K562 (cell line): ENCODE measurements around the gene RAB5A. TPM values are rescaled to one million over a fixed set of nuclear protein-coding genes. Genes with fewer than 3 reads are reported as not detected.

Experiments used
- CREB1 ChIP-seq, 2 experiments: sonication (generic) in 1 of 2; formaldehyde crosslinking in 1 of 2; IDR thresholded peaks; 2 replicates each; pipeline versions ENCODE4 v1.6.1 to v1.8.0; 2012 to 2022; ENCODE audit warnings: inconsistent platforms in 1 of 2, mild to moderate bottlenecking in 1 of 2, missing genetic modification reagents in 1 of 2, moderate library complexity in 1 of 2
- FIP1L1 ChIP-seq: fragments of 200-400 bp; formaldehyde crosslinking; IDR thresholded peaks from 2 replicates; pipeline ENCODE4 v1.6.1; 2018; ENCODE audit warnings: mild to moderate bottlenecking, low read depth, low read length; ENCODE audit not compliant: poor library complexity, severe bottlenecking
- POLR2AphosphoS2 ChIP-seq: IDR thresholded peaks from 2 replicates; pipeline ENCODE4 v1.6.1; 2012; ENCODE audit warnings: low read length, improper control_type of control experiment
- RBM25 ChIP-seq: fragments of 200-400 bp; formaldehyde crosslinking; IDR thresholded peaks from 2 replicates; pipeline ENCODE4 v1.6.1; 2018; ENCODE audit warnings: low read length, low read depth, moderate library complexity; ENCODE audit not compliant: severe bottlenecking
- ZFP36 ChIP-seq: fragments of 150-350 bp; IDR thresholded peaks from 2 replicates; pipeline ENCODE4 v1.6.1; 2018; ENCODE audit warnings: low read length, low read depth; ENCODE audit not compliant: partially characterized antibody
- polyA plus RNA-seq, 8 experiments: library from polyadenylated mRNA; depleted of rRNA in 4 of 8; stranded (reverse) in 5 of 8; unstranded in 3 of 8; fragments of >200 nt; fragmentation: Nextera tagmentation in 2 of 8; fragmentation: Illumina TruSeq in 1 of 8; extraction: Ambion mirVana in 2 of 8; extraction: Trizol in 1 of 8; gene quantifications; 2 replicates each; pipeline versions ENCODE4 v1.2.1 to v1.2.3, GENCODE V29; 2011 to 2014; ENCODE audit warnings: inconsistent platforms in 1 of 8, missing spikeins in 1 of 8
- total RNA-seq, 7 experiments: library from RNA; depleted of rRNA in 6 of 7; stranded (reverse); fragments of >200 nt in 6 of 7; fragmentation: Illumina TruSeq in 2 of 7; extraction: Trizol in 2 of 7; gene quantifications; 2 replicates each; pipeline versions ENCODE4 v1.2.1 to v1.2.3, GENCODE V29; 2011 to 2021; ENCODE audit warnings: low replicate concordance in 1 of 7
- TF ChIP-seq, protein P1 (sequence below): fragments of 150-350 bp; IDR thresholded peaks from 2 replicates; pipeline ENCODE4 v1.6.1; 2014; ENCODE audit warnings: low read depth, mild to moderate bottlenecking, low read length, borderline replicate concordance
- TF ChIP-seq, protein P2 (sequence below): fragments of 250-450 bp; sonication (Bioruptor Pico); IDR thresholded peaks from 2 replicates; pipeline ENCODE4 v1.8.0; 2021; ENCODE audit warnings: mild to moderate bottlenecking, moderate library complexity

The RAB5A gene
- total and polyA plus RNA-seq, 9 of the 15 experiments (the other 6 are each of a cell fraction or from before 2014, with no cell fraction given), result 28.3 to 64.2 (median 49.0) TPM

DNA sequence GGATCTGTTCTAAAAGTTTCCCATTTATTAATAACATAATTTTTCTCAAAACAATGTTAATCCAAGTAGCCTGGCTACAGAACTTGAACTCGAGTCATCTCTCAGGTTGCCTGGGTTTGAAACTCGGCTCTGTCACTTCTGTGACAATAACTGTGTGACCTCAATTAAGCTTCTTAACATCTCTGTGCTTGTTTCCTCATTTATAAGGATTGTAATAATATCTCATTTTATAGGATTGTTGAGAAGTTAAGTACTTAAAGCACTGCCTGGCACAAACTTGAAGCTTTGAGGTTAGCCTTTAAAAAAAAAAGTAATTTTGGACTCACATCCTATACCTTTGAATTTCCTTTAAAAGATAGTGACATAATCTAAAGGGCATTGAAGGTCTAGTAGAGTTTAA is 3.4 kb downstream of the RAB5A start (continued):
- TF ChIP-seq, protein P1, sequence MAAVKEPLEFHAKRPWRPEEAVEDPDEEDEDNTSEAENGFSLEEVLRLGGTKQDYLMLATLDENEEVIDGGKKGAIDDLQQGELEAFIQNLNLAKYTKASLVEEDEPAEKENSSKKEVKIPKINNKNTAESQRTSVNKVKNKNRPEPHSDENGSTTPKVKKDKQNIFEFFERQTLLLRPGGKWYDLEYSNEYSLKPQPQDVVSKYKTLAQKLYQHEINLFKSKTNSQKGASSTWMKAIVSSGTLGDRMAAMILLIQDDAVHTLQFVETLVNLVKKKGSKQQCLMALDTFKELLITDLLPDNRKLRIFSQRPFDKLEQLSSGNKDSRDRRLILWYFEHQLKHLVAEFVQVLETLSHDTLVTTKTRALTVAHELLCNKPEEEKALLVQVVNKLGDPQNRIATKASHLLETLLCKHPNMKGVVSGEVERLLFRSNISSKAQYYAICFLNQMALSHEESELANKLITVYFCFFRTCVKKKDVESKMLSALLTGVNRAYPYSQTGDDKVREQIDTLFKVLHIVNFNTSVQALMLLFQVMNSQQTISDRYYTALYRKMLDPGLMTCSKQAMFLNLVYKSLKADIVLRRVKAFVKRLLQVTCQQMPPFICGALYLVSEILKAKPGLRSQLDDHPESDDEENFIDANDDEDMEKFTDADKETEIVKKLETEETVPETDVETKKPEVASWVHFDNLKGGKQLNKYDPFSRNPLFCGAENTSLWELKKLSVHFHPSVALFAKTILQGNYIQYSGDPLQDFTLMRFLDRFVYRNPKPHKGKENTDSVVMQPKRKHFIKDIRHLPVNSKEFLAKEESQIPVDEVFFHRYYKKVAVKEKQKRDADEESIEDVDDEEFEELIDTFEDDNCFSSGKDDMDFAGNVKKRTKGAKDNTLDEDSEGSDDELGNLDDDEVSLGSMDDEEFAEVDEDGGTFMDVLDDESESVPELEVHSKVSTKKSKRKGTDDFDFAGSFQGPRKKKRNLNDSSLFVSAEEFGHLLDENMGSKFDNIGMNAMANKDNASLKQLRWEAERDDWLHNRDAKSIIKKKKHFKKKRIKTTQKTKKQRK, result no peak
- TF ChIP-seq ZFP36, result peak; percentile 36
- TF ChIP-seq RBM25, result peak; percentile 71
- TF ChIP-seq POLR2AphosphoS2, result no peak
- TF ChIP-seq FIP1L1, result no peak
- TF ChIP-seq, protein P2, sequence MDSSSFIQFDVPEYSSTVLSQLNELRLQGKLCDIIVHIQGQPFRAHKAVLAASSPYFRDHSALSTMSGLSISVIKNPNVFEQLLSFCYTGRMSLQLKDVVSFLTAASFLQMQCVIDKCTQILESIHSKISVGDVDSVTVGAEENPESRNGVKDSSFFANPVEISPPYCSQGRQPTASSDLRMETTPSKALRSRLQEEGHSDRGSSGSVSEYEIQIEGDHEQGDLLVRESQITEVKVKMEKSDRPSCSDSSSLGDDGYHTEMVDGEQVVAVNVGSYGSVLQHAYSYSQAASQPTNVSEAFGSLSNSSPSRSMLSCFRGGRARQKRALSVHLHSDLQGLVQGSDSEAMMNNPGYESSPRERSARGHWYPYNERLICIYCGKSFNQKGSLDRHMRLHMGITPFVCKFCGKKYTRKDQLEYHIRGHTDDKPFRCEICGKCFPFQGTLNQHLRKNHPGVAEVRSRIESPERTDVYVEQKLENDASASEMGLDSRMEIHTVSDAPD, result no peak
- TF ChIP-seq CREB1 (IDR thresholded peaks at IDR 0.05), result no peak
- no peak for TF ChIP-seq CREB1 (CRISPR knock-in tag; IDR thresholded peaks at IDR 0.05)
